ENCODE data around the gene BST1.

The BST1 gene

DNA sequence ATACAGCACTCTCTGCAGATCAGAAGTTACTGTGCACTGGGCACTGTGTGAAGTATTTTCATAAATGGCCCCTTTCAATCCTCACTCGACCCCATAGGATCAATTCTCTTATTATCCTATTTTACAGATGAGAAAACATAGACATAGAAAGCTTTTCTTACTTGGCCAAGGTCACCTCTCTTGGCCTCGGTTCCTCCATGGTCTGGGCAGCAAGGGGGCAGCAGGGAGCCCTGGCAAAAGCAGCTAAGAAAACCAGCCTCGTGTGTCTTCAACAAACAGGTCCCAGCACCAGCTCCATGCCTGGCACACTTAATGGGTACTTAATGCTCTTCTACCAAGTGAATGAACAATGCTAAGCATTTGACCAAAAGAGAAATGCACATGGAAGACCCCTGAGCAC, 34.4 kb downstream of the BST1 start:
- no CpG with 5 or more reads among the region's 3 CpGs for WGBS (ENCODE audit: extremely low coverage, insufficient coverage, insufficient read length)
- Histone ChIP-seq H3K4me3 (ENCODE audit: low read depth, low read length) (no peak overlapping the region), H2AFZ (ENCODE audit: insufficient read depth, low read length, poor library complexity) (no peak overlapping the region), H2BK5ac (ENCODE audit: low read depth, low read length, poor library complexity) (no peak overlapping the region), H3K27me3 (ENCODE audit: insufficient read depth, low read length) (no peaks in the 10 kb centered on the region), H3K9ac (ENCODE audit: low read length) (no peak overlapping the region), H3K79me2 (ENCODE audit: control insufficient read depth, insufficient read depth, low read length, poor library complexity) (no peaks in the 10 kb centered on the region), H3K4me2 (ENCODE audit: low read length) (no peak overlapping the region), H3K4me1 (ENCODE audit: control insufficient read depth in 1 of 2, insufficient read depth in 2 of 2, low read length in 2 of 2) (no peaks in the 10 kb centered on the region), H4K8ac (ENCODE audit: low read depth, low read length) (no peak overlapping the region), H3K79me1 (ENCODE audit: low read length) (no peaks in the 10 kb centered on the region), H3K14ac (ENCODE audit: low read length) (no peak overlapping the region), H3K18ac (ENCODE audit: low read length) (no peak overlapping the region), H2BK12ac (ENCODE audit: low read length) (no peak overlapping the region), H3K27ac (ENCODE audit: low read depth, low read length) (no peak overlapping the region), H3K9me3 (ENCODE audit: insufficient read depth, low read depth, low read length) (peaks cover 5% of the 10 kb centered on the region), H3K4ac (ENCODE audit: low read depth, low read length) (no peak overlapping the region), H3K36me3 (ENCODE audit: control insufficient read depth in 1 of 2, insufficient read depth in 2 of 2, low read length in 2 of 2) (no peaks in the 10 kb centered on the region), H4K12ac (ENCODE audit: low read depth, low read length) (no peak overlapping the region), H2BK120ac (ENCODE audit: insufficient read depth, low read length, poor library complexity) (no peak overlapping the region), H4K91ac (ENCODE audit: low read depth, low read length) (no peak overlapping the region), H2AK5ac (ENCODE audit: low read length) (no peak overlapping the region), H3K23ac (ENCODE audit: low read length) (no peak overlapping the region)
- no peak for DNase-seq

DNA sequence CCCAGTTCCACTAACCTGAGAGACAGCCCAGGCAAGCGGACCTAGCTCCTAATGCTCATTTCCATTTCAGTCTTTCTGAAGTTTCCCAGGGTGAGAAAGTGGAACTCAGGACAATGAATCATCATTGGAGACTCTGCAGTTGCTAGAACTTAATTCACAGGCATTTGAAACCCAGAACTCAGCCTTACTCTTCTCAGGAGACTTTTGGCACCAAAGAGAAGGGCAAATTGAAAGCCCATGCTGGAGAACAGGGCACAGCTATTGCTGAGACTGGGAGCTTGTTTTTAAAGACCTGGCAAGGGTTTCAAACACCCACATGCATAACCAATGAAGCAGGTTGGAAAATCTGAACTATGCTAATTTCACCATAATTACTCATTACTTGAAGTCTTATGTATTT, 36.0 kb downstream of the BST1 start:
- no CpG with 5 or more reads among the region's 1 CpG for WGBS (ENCODE audit: extremely low coverage, insufficient coverage, insufficient read length)

DNA sequence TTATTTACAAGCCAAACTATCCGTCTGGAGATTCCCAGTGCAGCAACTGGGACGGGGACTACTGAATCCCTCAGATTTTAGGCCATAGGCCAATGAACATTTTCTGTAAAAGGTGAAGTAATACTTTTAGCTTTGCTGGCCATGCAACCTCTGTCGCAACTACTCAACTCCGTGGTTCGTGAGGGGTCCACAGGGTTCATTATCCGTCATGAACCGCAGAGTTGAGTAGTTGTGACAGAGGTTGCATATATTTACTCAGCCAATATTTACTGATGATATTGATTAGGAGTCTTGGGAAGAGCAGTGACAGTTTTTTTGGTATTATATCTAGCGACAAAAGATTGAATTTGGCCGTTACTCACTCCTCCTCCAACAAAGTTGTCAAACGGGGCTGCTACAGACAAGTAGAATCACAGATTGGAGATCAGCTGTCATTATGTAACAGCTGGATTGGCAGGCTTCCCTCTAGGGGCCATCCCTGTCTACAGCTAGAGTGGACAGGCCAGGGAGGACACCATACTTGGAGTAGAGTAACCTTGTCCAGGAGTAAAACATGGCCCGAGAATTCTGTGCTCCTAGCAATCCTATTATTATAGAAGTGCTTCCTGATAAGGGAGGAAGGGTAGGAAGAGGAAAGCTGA, 38.0 kb downstream of the BST1 start:
- H3K9me3 ChIP-seq (ENCODE audit: insufficient read depth, low read depth, low read length) = peaks cover 2% of the 10 kb centered on the region
- no peak overlapping the region for H2BK5ac ChIP-seq (ENCODE audit: low read depth, low read length, poor library complexity)
- H4K8ac ChIP-seq (ENCODE audit: low read depth, low read length) = no peak overlapping the region
- H2AK5ac ChIP-seq (ENCODE audit: low read length) = no peak overlapping the region
- H2BK120ac ChIP-seq (ENCODE audit: insufficient read depth, low read length, poor library complexity) = no peak overlapping the region
- DNase-seq = no peak
- H2BK12ac ChIP-seq (ENCODE audit: low read length) = no peak overlapping the region
- no peaks in the 10 kb centered on the region for H3K4me1 ChIP-seq (ENCODE audit: control insufficient read depth in 1 of 2, insufficient read depth in 2 of 2, low read length in 2 of 2)
- no peak overlapping the region for H4K91ac ChIP-seq (ENCODE audit: low read depth, low read length)
- no peak overlapping the region for H3K27ac ChIP-seq (ENCODE audit: low read depth, low read length)
- H3K14ac ChIP-seq (ENCODE audit: low read length) = no peak overlapping the region
- H3K4me3 ChIP-seq (ENCODE audit: low read depth, low read length) = no peak overlapping the region
- no peak overlapping the region for H4K12ac ChIP-seq (ENCODE audit: low read depth, low read length)
- H3K9ac ChIP-seq (ENCODE audit: low read length) = no peak overlapping the region
- no peaks in the 10 kb centered on the region for H3K79me1 ChIP-seq (ENCODE audit: low read length)
- H3K36me3 ChIP-seq (ENCODE audit: control insufficient read depth in 1 of 2, insufficient read depth in 2 of 2, low read length in 2 of 2) = no peaks in the 10 kb centered on the region
- no peaks in the 10 kb centered on the region for H3K79me2 ChIP-seq (ENCODE audit: control insufficient read depth, insufficient read depth, low read length, poor library complexity)
- H3K27me3 ChIP-seq (ENCODE audit: insufficient read depth, low read length) = no peaks in the 10 kb centered on the region
- no peak overlapping the region for H3K18ac ChIP-seq (ENCODE audit: low read length)
- no peak overlapping the region for H2AFZ ChIP-seq (ENCODE audit: insufficient read depth, low read length, poor library complexity)
- no CpG with 5 or more reads among the region's 11 CpGs for WGBS (ENCODE audit: extremely low coverage, insufficient coverage, insufficient read length)
- no peak overlapping the region for H3K23ac ChIP-seq (ENCODE audit: low read length)
- no peak overlapping the region for H3K4me2 ChIP-seq (ENCODE audit: low read length)
- H3K4ac ChIP-seq (ENCODE audit: low read depth, low read length) = no peak overlapping the region

More for the DNA sequence above, 36.0 kb downstream of the BST1 start:
- no peaks in the 10 kb centered on the region for H3K79me2 ChIP-seq (ENCODE audit: control insufficient read depth, insufficient read depth, low read length, poor library complexity)
- H3K9ac ChIP-seq (ENCODE audit: low read length) = no peak overlapping the region
- no peak overlapping the region for H3K18ac ChIP-seq (ENCODE audit: low read length)
- no peak overlapping the region for H3K4me2 ChIP-seq (ENCODE audit: low read length)
- H3K9me3 ChIP-seq (ENCODE audit: insufficient read depth, low read depth, low read length) = peaks cover 2% of the 10 kb centered on the region
- H4K12ac ChIP-seq (ENCODE audit: low read depth, low read length) = no peak overlapping the region
- no peaks in the 10 kb centered on the region for H3K79me1 ChIP-seq (ENCODE audit: low read length)
- no peak overlapping the region for H2AK5ac ChIP-seq (ENCODE audit: low read length)
- no peak overlapping the region for H3K14ac ChIP-seq (ENCODE audit: low read length)
- H4K8ac ChIP-seq (ENCODE audit: low read depth, low read length) = no peak overlapping the region
- no peak overlapping the region for H2BK5ac ChIP-seq (ENCODE audit: low read depth, low read length, poor library complexity)
- no peaks in the 10 kb centered on the region for H3K36me3 ChIP-seq (ENCODE audit: control insufficient read depth in 1 of 2, insufficient read depth in 2 of 2, low read length in 2 of 2)
- no peaks in the 10 kb centered on the region for H3K27me3 ChIP-seq (ENCODE audit: insufficient read depth, low read length)
- no peak overlapping the region for H4K91ac ChIP-seq (ENCODE audit: low read depth, low read length)
- no peak overlapping the region for H3K4me3 ChIP-seq (ENCODE audit: low read depth, low read length)
- H2BK12ac ChIP-seq (ENCODE audit: low read length) = no peak overlapping the region
- H3K23ac ChIP-seq (ENCODE audit: low read length) = no peak overlapping the region
- H3K27ac ChIP-seq (ENCODE audit: low read depth, low read length) = no peak overlapping the region
- H3K4me1 ChIP-seq (ENCODE audit: control insufficient read depth in 1 of 2, insufficient read depth in 2 of 2, low read length in 2 of 2) = no peaks in the 10 kb centered on the region
- no peak overlapping the region for H2BK120ac ChIP-seq (ENCODE audit: insufficient read depth, low read length, poor library complexity)
- peak in 1 of 2 donors; percentile 12 for DNase-seq
- H3K4ac ChIP-seq (ENCODE audit: low read depth, low read length) = no peak overlapping the region
- H2AFZ ChIP-seq (ENCODE audit: insufficient read depth, low read length, poor library complexity) = no peak overlapping the region

DNA sequence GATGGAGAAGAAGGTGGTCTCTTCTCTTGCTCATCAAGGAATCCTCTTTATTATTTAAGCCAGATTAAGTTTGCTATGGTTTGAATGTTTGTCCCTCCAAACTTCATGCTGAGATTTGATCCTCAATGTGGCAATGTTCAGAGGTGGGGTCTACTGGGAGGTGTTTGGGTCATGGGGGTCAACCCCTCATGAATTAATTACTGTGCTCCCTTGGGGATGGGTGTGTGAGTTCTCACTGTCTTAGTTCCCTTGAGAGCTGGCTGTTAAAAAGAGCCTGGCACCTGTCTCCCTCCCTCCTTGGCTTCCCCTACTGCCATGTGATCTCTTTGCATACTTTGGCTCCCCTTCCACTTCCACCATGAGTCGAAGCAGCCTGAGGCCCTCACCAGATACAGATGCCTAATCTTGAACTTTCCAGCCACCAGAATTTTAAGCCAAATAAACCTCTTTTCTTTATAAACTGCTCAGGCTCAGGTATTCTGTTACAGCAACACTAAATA, 39.3 kb downstream of the BST1 start:
- no peak overlapping the region for H3K4me3 ChIP-seq (ENCODE audit: low read depth, low read length)
- no peak overlapping the region for H3K14ac ChIP-seq (ENCODE audit: low read length)
- no peak overlapping the region for H2AFZ ChIP-seq (ENCODE audit: insufficient read depth, low read length, poor library complexity)
- no CpG with 5 or more reads among the region's 1 CpG for WGBS (ENCODE audit: extremely low coverage, insufficient coverage, insufficient read length)
- DNase-seq = no peak
- no peak overlapping the region for H2BK12ac ChIP-seq (ENCODE audit: low read length)
- no peaks in the 10 kb centered on the region for H3K79me2 ChIP-seq (ENCODE audit: control insufficient read depth, insufficient read depth, low read length, poor library complexity)
- H3K9ac ChIP-seq (ENCODE audit: low read length) = no peak overlapping the region
- no peak overlapping the region for H4K8ac ChIP-seq (ENCODE audit: low read depth, low read length)
- H2AK5ac ChIP-seq (ENCODE audit: low read length) = no peak overlapping the region
- H3K27ac ChIP-seq (ENCODE audit: low read depth, low read length) = no peak overlapping the region
- no peaks in the 10 kb centered on the region for H3K27me3 ChIP-seq (ENCODE audit: insufficient read depth, low read length)
- H2BK5ac ChIP-seq (ENCODE audit: low read depth, low read length, poor library complexity) = no peak overlapping the region
- no peaks in the 10 kb centered on the region for H3K79me1 ChIP-seq (ENCODE audit: low read length)
- H3K4me1 ChIP-seq (ENCODE audit: control insufficient read depth in 1 of 2, insufficient read depth in 2 of 2, low read length in 2 of 2) = no peaks in the 10 kb centered on the region
- H3K36me3 ChIP-seq (ENCODE audit: control insufficient read depth in 1 of 2, insufficient read depth in 2 of 2, low read length in 2 of 2) = no peaks in the 10 kb centered on the region
- no peak overlapping the region for H4K91ac ChIP-seq (ENCODE audit: low read depth, low read length)
- no peak overlapping the region for H2BK120ac ChIP-seq (ENCODE audit: insufficient read depth, low read length, poor library complexity)
- H3K18ac ChIP-seq (ENCODE audit: low read length) = no peak overlapping the region
- no peak overlapping the region for H3K23ac ChIP-seq (ENCODE audit: low read length)
- no peak overlapping the region for H4K12ac ChIP-seq (ENCODE audit: low read depth, low read length)
- peaks cover 2% of the 10 kb centered on the region for H3K9me3 ChIP-seq (ENCODE audit: insufficient read depth, low read depth, low read length)
- H3K4me2 ChIP-seq (ENCODE audit: low read length) = no peak overlapping the region
- H3K4ac ChIP-seq (ENCODE audit: low read depth, low read length) = no peak overlapping the region

Data from trophoblast cell (in vitro differentiated cells and primary cell).